Naive thymus-derived CD4-positive, alpha-beta T cell (primary cell): Measurements from ENCODE around the gene TRIM54. TPM values are rescaled to one million over a fixed set of nuclear protein-coding genes. Genes with fewer than 3 reads are reported as not detected.
A peak's percentile ranks its signal among the peaks of the same experiment; 100 is the strongest.

Experiments used
- ATAC-seq: fragments of 150-1000 bp; cut with Tn5 transposase; 2 replicates; pipeline ENCODE4 v1.10.0; 2021; ENCODE audit warnings: mild to moderate bottlenecking, moderate library complexity
- CTCF ChIA-PET: fragments of 350-600 bp; sonication (Branson Sonifier 250); formaldehyde crosslinking; loops from one replicate; lab custom pipeline; 2021; ENCODE audit warnings: antibody characterized with exemption; lab: Charles Lee
- POLR2A ChIA-PET: fragments of 350-600 bp; sonication (Branson Sonifier 250); formaldehyde crosslinking; loops from one replicate; lab custom pipeline; 2021; ENCODE audit warnings: antibody characterized with exemption, inconsistent platforms; lab: Charles Lee
- DNase-seq, 9 donors: peaks; one replicate each; pipeline versions ENCODE4 v3.0.0 to v3.0.0-alpha.2; 2020 to 2022; ENCODE audit warnings: mixed read lengths in 1 of 9
- H3K27ac ChIP-seq: one replicate; pipeline ENCODE4 v1.7.0; 2013; ENCODE audit warnings: mild to moderate bottlenecking, low read depth, low read length, moderate library complexity
- H3K27me3 ChIP-seq, 2 donors: one replicate each; pipeline ENCODE4 v1.7.0; 2013; ENCODE audit warnings: low read length in 2 of 2, mild to moderate bottlenecking in 2 of 2, moderate library complexity in 2 of 2; ENCODE audit not compliant: control insufficient read depth in 2 of 2, insufficient read depth in 2 of 2
- H3K36me3 ChIP-seq, 3 experiments: 1 replicate in 2 of 3; 2 replicates in 1 of 3; pipeline ENCODE4 v1.7.0; 2013; ENCODE audit warnings: low read length in 3 of 3, mild to moderate bottlenecking in 3 of 3, moderate library complexity in 1 of 3; ENCODE audit not compliant: insufficient read depth in 3 of 3, control insufficient read depth in 2 of 3
- H3K4me1 ChIP-seq, 2 donors: one replicate each; pipeline ENCODE4 v1.7.0; 2013; ENCODE audit warnings: low read length in 2 of 2, mild to moderate bottlenecking in 2 of 2, moderate library complexity in 1 of 2; ENCODE audit not compliant: control insufficient read depth in 2 of 2, insufficient read depth in 2 of 2
- H3K4me3 ChIP-seq: 2 replicates; pipeline ENCODE4 v1.7.0; 2013; ENCODE audit warnings: mild to moderate bottlenecking, low read length
- H3K9me3 ChIP-seq, 3 experiments: 1 replicate in 2 of 3; 2 replicates in 1 of 3; pipeline ENCODE4 v1.7.0; 2013; ENCODE audit warnings: low read length in 3 of 3; ENCODE audit not compliant: control insufficient read depth in 2 of 3
- H3K27ac Mint-ChIP-seq, 9 donors: one replicate each; pipeline ENCODE4 v1.8.0; 2020 to 2022; ENCODE audit warnings: mixed read lengths in 9 of 9, mild to moderate bottlenecking in 8 of 9, moderate library complexity in 5 of 9, inconsistent platforms in 2 of 9
- H3K27me3 Mint-ChIP-seq, 5 donors: one replicate each; pipeline ENCODE4 v1.8.0; 2021 to 2022; ENCODE audit warnings: mixed read lengths in 5 of 5, mild to moderate bottlenecking in 1 of 5
- H3K36me3 Mint-ChIP-seq, 5 donors: one replicate each; pipeline ENCODE4 v1.8.0; 2020 to 2022; ENCODE audit warnings: mixed read lengths in 5 of 5, mild to moderate bottlenecking in 3 of 5, inconsistent platforms in 1 of 5
- H3K4me1 Mint-ChIP-seq, 7 donors: one replicate each; pipeline ENCODE4 v1.8.0; 2020 to 2022; ENCODE audit warnings: mixed read lengths in 7 of 7, mild to moderate bottlenecking in 3 of 7, inconsistent platforms in 1 of 7
- H3K4me3 Mint-ChIP-seq, 10 donors: one replicate each; pipeline ENCODE4 v1.8.0; 2020 to 2022; ENCODE audit warnings: mild to moderate bottlenecking in 10 of 10, mixed read lengths in 10 of 10, moderate library complexity in 6 of 10, inconsistent platforms in 2 of 10
- H3K9me3 Mint-ChIP-seq, 11 donors: one replicate each; pipeline ENCODE4 v1.8.0; 2020 to 2022; ENCODE audit warnings: mixed read lengths in 11 of 11, mild to moderate bottlenecking in 4 of 11, inconsistent platforms in 1 of 11, moderate library complexity in 1 of 11
- intact Hi-C, 2 donors: fragments of 100-400 bp; cut with micrococcal nuclease; formaldehyde crosslinking; loops; one replicate each; pipeline ENCODE4 v1.15.1; 2023
- polyA plus RNA-seq, 2 donors: library from polyadenylated mRNA; unstranded; fragments of 300-500 nt; fragmentation: Illumina TruSeq; gene quantifications; one replicate each; pipeline ENCODE4 v1.2.3, GENCODE V29; 2021
- total RNA-seq, 6 experiments: library from RNA in 5 of 6; stranded (reverse) in 5 of 6; gene quantifications; 1 replicate in 5 of 6; 2 replicates in 1 of 6; pipeline ENCODE4 v1.2.3 and lab custom pipeline; 2021 to 2026

TRIM54 gene, protein sequence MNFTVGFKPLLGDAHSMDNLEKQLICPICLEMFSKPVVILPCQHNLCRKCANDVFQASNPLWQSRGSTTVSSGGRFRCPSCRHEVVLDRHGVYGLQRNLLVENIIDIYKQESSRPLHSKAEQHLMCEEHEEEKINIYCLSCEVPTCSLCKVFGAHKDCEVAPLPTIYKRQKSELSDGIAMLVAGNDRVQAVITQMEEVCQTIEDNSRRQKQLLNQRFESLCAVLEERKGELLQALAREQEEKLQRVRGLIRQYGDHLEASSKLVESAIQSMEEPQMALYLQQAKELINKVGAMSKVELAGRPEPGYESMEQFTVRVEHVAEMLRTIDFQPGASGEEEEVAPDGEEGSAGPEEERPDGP
- total RNA-seq (not detected), polyA plus RNA-seq (not detected), total RNA-seq (lab: John Stamatoyannopoulos, UW) (not detected)

GRCh38 chr2:27281855-27282559, at the start of gene TRIM54:
Gene TRIM54, plus strand, starts transcription at chr2:27282429. Its CDS starts 303 bp downstream, at chr2:27282732.
- CTCF ChIA-PET: interaction anchor here (1.1 to 3.4 kb wide), 5 partner anchors 17 to 320 kb away, joined by 4 to 31 read pairs (median 6); no protein-coding TSS in a partner anchor
- intact Hi-C loops: loop anchor here in 1 of 2 donors (2.0 kb wide), 1 partner anchor 17 kb away; no protein-coding TSS in a partner anchor
- POLR2A ChIA-PET: interaction anchor here (1.1 kb wide), 1 partner anchor 18 kb away, joined by 3 read pairs; no protein-coding TSS in a partner anchor
- Histone ChIP-seq H3K27ac (no peak within 1 kb of the TSS), H3K4me3 (no peak within 1 kb of the TSS), H3K4me1 (no peaks in the 10 kb centered on the region), H3K36me3 (no peaks in the 10 kb centered on the region), H3K9me3 (no peaks in the 10 kb centered on the region), H3K27me3 (no peaks in the 10 kb centered on the region)
- DNase-seq (no peak), ATAC-seq (no peak)
- no peak within 1 kb of the TSS for H3K27ac Mint-ChIP-seq
- no peaks in the 10 kb centered on the region for H3K9me3 Mint-ChIP-seq
- peak within 1 kb of the TSS in 1 of 10 donors; percentile 35 for H3K4me3 Mint-ChIP-seq
- H3K4me1 Mint-ChIP-seq: peaks cover 0 to 5% (median 4%) of the 10 kb centered on the region in 7 donors
- H3K27me3 Mint-ChIP-seq: peaks cover 12 to 44% (median 26%) of the 10 kb centered on the region in 5 donors
- no peaks in the 10 kb centered on the region for H3K36me3 Mint-ChIP-seq

DNA sequence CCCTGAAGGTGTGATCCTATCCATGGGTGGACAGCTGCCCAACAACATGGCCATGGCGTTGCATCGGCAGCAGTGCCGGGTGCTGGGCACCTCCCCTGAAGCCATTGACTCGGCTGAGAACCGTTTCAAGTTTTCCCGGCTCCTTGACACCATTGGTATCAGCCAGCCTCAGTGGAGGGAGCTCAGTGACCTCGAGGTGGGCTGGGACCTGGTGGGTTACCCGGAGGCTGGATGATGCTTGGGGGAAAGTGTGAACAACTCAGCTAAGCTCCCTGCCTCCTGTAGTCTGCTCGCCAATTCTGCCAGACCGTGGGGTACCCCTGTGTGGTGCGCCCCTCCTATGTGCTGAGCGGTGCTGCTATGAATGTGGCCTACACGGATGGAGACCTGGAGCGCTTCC, 48.9 kb upstream of the TRIM54 start:
- Mint-ChIP-seq H3K27ac (peak overlapping the region in 1 of 9 donors; percentile 76), H3K27me3 (no peaks in the 10 kb centered on the region), H3K4me1 (peaks cover 0 to 6% (median 0%) of the 10 kb centered on the region in 7 donors), H3K4me3 (no peak overlapping the region), H3K36me3 (peaks cover 20 to 46% (median 27%) of the 10 kb centered on the region in 5 donors), H3K9me3 (no peaks in the 10 kb centered on the region)
- ChIA-PET POLR2A (interaction anchor here (0.6 to 1.0 kb wide), 2 partner anchors 11 to 430 kb away, joined by 3 read pairs; partner anchors contain the start of genes SLC4A1AP and SUPT7L), CTCF (no interaction called here)
- peaks cover 29 to 94% (median 32%) of the 10 kb centered on the region in 3 experiments for H3K36me3 ChIP-seq
- no peak overlapping the region for H3K4me3 ChIP-seq
- intact Hi-C loops: no loop called here
- H3K4me1 ChIP-seq: no peaks in the 10 kb centered on the region
- no peaks in the 10 kb centered on the region for H3K9me3 ChIP-seq
- no peak for ATAC-seq
- DNase-seq: no peak
- no peak overlapping the region for H3K27ac ChIP-seq
- no peaks in the 10 kb centered on the region for H3K27me3 ChIP-seq

GRCh38 chr2:27236136-27236535, 46.1 kb upstream of the TRIM54 start:
- Histone ChIP-seq H3K4me3 (no peak overlapping the region), H3K36me3 (peaks cover 28 to 100% (median 32%) of the 10 kb centered on the region in 3 experiments), H3K9me3 (no peaks in the 10 kb centered on the region), H3K4me1 (no peaks in the 10 kb centered on the region), H3K27me3 (no peaks in the 10 kb centered on the region), H3K27ac (no peak overlapping the region)
- DNase-seq: no peak
- Mint-ChIP-seq H3K4me3 (no peak overlapping the region), H3K27me3 (no peaks in the 10 kb centered on the region), H3K36me3 (peaks cover 24 to 60% (median 31%) of the 10 kb centered on the region in 5 donors), H3K9me3 (no peaks in the 10 kb centered on the region), H3K4me1 (peaks cover 0 to 6% (median 0%) of the 10 kb centered on the region in 7 donors), H3K27ac (no peak overlapping the region)
- ChIA-PET POLR2A (no interaction called here), CTCF (interaction anchor here (0.6 kb wide), 1 partner anchor 100 kb away, joined by 4 read pairs; no protein-coding TSS in a partner anchor)
- intact Hi-C loops: no loop called here
- ATAC-seq: no peak

- H3K27me3 Mint-ChIP-seq: no peaks in the 10 kb centered on the region
- CTCF ChIA-PET: no interaction called here
- POLR2A ChIA-PET: no interaction called here
Observed at GRCh38 chr2:27236626-27237025, 45.6 kb upstream of the TRIM54 start.

GRCh38 chr2:27237341-27237945, 44.8 kb upstream of the TRIM54 start:
- DNase-seq (no peak), ATAC-seq (no peak)
- H3K9me3 ChIP-seq: no peaks in the 10 kb centered on the region
- H3K27ac Mint-ChIP-seq: no peak overlapping the region
- H3K27ac ChIP-seq: no peak overlapping the region
- H3K9me3 Mint-ChIP-seq: no peaks in the 10 kb centered on the region
- no peak overlapping the region for H3K4me3 Mint-ChIP-seq
- no peaks in the 10 kb centered on the region for H3K4me1 ChIP-seq
- H3K36me3 Mint-ChIP-seq: peaks cover 22 to 58% (median 25%) of the 10 kb centered on the region in 5 donors
- ChIA-PET POLR2A (interaction anchor here (0.6 kb wide), 1 partner anchor 142 kb away, joined by 4 read pairs; no protein-coding TSS in a partner anchor), CTCF (no interaction called here)
- no peaks in the 10 kb centered on the region for H3K27me3 ChIP-seq
- intact Hi-C loops: no loop called here
- peaks cover 15 to 100% (median 32%) of the 10 kb centered on the region in 3 experiments for H3K36me3 ChIP-seq
- peaks cover 0 to 14% (median 6%) of the 10 kb centered on the region in 7 donors for H3K4me1 Mint-ChIP-seq
- H3K27me3 Mint-ChIP-seq: no peaks in the 10 kb centered on the region
- no peak overlapping the region for H3K4me3 ChIP-seq

More at GRCh38 chr2:27236626-27237025, 45.6 kb upstream of the TRIM54 start:
- Histone ChIP-seq H3K27ac (no peak overlapping the region), H3K27me3 (no peaks in the 10 kb centered on the region), H3K36me3 (peaks cover 24 to 100% (median 33%) of the 10 kb centered on the region in 3 experiments), H3K4me1 (no peaks in the 10 kb centered on the region), H3K4me3 (no peak overlapping the region), H3K9me3 (no peaks in the 10 kb centered on the region)
- DNase-seq (no peak), ATAC-seq (no peak)
- intact Hi-C loops: no loop called here
- H3K4me3 Mint-ChIP-seq: no peak overlapping the region
- peaks cover 0 to 7% (median 0%) of the 10 kb centered on the region in 7 donors for H3K4me1 Mint-ChIP-seq
- peaks cover 24 to 56% (median 27%) of the 10 kb centered on the region in 5 donors for H3K36me3 Mint-ChIP-seq
- H3K9me3 Mint-ChIP-seq: no peaks in the 10 kb centered on the region
- H3K27ac Mint-ChIP-seq: no peak overlapping the region

GRCh38 chr2:27238976-27239375, 43.3 kb upstream of the TRIM54 start:
- POLR2A ChIA-PET: no interaction called here
- Mint-ChIP-seq H3K27me3 (no peaks in the 10 kb centered on the region), H3K9me3 (no peaks in the 10 kb centered on the region), H3K4me3 (no peak overlapping the region), H3K4me1 (peaks cover 0 to 14% (median 6%) of the 10 kb centered on the region in 7 donors), H3K36me3 (peaks cover 12 to 52% (median 14%) of the 10 kb centered on the region in 5 donors), H3K27ac (peak overlapping the region in 1 of 9 donors; percentile 42)
- ATAC-seq (no peak), DNase-seq (no peak)
- H3K4me3 ChIP-seq: no peak overlapping the region
- H3K9me3 ChIP-seq: no peaks in the 10 kb centered on the region
- no peaks in the 10 kb centered on the region for H3K4me1 ChIP-seq
- CTCF ChIA-PET: no interaction called here
- H3K36me3 ChIP-seq: peaks cover 11 to 100% (median 28%) of the 10 kb centered on the region in 3 experiments
- intact Hi-C loops: no loop called here
- H3K27ac ChIP-seq: no peak overlapping the region
- no peaks in the 10 kb centered on the region for H3K27me3 ChIP-seq
